NCI-H2171 treated with DMSO at 0.1 percent for 48 hours (cell line): ENCODE measurements around the gene CD151.
A peak's percentile ranks its signal among the peaks of the same experiment; 100 is the strongest.

ENCODE experiments used
- DNase-seq: peaks from one replicate; lab custom pipeline; 2025; lab: John Stamatoyannopoulos, UW

The CD151 gene

DNA sequence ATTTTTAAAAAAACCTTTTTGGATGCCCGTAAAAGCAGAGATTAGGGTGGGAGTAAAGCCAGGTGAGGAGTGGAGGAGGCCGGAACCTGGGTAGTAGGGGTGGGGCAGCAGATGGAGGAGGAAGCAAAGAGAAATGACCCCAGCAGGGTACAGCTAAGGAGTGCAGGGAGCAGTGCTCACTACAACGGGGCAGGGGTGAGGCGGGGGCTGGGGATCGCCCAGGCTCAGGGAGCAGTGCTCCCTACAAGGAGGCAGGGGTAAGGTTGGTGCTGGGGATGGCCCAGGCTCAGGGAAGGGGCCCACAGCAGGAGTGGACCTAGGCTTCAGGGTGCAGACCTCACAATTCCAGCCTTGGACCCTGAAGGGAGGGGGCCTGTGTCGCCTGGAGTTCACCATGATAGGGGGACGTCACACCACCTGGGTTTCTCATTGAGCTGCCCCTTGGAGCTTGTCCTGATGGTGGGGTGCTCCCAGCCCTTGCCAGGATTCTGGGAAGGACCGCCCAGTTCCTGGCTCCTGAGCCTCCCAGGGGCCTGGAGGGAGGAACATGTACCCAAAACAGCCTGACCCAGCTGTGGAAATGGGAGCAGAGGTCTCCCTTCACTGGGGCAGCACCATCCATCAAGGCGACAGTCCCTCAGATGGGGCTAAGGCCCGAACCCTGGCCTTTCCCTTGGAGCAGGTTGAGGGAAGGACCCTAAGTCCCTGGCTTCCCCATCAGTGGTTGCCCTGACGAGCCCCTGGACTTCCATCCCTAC, 16.9 kb upstream of the CD151 start:
- no peak for DNase-seq

DNA sequence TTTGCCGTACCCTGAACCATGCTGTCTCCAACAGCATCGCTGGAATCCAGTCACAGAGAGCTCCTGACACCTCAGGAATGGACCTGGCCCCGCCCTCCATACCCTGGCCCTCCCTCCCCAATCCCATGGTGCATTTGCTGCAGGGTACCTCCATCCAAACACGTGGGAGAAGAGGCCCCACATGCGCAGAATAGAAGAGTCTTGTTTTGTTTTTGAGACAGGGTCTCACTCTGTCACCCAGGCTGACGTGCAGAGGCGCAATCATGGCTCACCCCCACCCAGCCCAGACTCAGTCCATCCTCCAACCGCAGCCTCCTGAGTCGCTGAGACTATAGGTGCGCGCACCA, 16.3 kb upstream of the CD151 start:
- no peak for DNase-seq

DNA sequence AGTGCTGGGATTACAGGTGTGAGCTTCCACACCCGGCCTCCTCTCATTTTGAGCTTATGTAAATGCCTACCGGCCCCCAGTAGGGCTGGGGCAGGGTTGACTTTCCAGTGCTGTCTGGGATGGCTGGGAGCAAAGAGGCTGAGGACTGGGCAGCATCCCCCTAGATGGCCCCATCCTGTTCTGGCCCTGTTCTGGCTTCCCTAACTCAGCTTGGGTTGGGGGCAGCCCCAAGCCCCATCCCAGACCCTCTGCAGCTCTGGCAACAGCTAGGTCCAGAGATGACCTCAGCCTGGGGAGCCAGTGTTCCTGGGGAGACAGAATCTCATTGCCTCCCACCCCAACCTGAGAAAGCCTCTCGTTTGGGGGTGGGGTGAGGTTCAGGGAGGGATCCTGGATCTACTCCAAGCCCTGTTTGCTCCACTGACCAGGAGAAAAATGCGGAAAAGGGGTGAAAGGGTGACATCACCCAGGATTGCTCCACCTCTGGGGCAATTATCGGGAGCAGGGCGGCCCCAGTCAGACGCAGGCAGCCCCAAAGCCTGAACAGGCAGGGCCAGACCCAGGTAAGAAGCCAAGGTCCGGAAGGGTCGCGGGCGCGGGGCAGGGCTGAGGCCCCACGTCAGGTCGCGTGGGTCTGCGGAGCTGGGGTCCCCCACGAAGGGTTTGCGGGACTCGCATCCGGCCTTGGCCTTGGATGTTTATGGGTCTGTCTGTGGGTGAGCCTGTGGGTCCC, 14.2 kb upstream of the CD151 start, which contains the start of gene PNPLA2:
TSS of gene PNPLA2 (plus strand) at position 519 of the 733 bp plus-strand sequence. CDS start 805 bp downstream, outside the sequence.
- DNase-seq: no peak

DNA sequence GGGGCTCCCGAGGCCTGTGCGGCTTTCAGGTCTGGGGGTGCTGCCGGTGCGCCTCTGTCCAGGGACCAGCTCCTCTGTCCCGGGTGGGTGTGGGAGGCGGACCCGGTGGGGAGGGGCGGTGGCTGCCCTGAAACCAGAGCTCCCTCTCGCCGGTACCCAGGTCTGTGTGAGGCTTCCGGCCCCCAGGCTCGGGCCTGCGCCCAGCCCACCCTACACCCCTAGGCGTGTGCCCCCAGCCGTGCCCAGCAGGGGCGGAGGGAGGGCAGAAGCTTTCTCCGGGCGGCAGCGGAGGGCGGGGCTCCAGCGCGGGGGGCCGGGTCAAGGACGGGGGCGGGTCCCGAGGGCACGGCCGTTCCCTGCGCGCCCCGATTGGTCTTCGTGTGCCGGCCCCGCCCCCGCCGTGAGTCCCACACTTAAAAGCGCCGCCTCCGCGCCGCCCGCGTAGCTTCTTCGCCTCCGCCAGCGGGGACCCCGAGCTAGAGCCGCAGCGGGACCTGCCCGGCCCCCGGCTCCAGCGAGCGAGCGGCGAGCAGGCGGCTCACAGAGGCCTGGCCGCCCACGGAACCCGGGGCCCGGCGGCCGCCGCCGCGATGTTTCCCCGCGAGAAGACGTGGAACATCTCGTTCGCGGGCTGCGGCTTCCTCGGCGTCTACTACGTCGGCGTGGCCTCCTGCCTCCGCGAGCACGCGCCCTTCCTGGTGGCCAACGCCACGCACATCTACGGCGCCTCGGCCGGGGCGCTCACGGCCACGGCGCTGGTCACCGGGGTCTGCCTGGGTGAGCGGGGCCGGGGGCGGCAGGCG, 13.4 kb upstream of the CD151 start:
- DNase-seq: peak; percentile 67

DNA sequence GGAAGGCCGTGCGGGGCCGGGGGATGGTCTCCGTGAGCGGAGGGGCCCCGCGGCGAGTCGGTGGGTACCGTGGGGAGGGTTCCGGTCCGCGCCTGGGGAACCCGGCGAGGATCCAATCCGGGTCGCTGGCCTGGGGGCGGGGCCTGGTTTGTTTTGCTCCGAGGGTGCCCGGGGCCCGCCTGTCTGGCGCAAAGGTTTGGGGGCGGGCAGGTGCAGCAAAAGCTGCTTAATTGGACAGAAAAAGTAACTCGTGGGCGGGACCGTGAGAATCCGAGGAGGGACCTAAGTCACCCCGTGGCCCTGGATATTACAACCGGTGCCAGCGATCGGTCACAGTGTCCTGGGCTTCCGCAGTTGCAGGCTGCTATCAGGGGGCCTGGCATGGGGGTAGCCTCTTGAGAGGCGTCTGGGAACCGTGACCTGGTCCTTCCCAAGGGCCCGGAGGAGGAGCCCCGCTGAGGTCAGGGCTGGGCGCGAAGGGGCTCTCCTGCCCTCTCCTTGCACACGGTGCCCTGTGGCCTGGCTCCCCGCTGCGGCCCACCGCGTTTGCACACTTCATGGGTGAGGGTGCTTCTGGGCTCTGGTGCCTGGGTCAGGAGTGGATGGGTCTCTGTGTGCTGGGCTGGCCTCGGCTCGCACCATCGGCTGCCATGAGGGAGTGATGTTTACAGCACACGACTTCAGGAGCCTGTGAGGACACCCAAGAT, 12.7 kb upstream of the CD151 start:
- DNase-seq: peak; percentile 47

DNA sequence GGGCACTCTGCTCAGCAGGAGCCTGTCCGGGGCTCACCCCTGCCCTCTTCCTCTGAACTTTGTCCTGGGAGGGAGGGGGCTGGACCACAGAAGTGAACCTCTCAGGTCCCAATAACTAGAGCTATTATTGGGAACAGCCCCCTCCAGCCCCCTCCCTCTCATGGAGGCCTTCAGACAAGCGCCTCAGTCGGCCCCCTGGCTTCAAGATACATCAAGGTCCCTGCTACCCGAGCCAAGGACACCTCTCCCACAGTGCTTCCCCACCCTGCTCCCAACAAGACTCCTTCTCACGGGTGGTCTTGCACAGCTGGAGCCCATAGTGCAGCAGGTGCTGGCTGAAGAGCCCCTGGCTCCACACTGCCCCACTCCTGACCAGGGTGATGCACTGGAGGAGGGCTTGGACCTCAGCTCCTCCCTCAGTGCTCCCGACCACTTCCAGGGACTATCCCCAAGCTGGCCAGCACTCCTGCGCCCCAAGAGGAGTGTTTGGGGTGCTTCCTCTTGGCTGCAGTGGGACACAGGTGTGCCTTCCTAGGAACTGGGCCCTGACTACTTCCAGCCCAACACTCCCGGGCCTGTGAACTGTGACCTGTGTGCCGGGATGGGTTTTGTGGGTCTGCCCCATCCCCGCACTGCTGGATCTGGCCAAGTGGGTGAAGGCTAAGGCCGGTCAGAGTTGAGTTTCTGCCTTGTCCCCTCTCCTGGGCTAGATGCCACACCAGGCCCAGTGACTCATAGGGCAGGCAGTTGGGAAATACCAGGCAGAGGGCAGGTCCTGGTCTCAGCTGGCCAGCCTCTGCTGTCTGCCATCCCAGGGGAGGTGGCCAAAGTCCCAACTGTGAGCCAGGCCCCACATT, 11.9 kb upstream of the CD151 start:
- DNase-seq: no peak

DNA sequence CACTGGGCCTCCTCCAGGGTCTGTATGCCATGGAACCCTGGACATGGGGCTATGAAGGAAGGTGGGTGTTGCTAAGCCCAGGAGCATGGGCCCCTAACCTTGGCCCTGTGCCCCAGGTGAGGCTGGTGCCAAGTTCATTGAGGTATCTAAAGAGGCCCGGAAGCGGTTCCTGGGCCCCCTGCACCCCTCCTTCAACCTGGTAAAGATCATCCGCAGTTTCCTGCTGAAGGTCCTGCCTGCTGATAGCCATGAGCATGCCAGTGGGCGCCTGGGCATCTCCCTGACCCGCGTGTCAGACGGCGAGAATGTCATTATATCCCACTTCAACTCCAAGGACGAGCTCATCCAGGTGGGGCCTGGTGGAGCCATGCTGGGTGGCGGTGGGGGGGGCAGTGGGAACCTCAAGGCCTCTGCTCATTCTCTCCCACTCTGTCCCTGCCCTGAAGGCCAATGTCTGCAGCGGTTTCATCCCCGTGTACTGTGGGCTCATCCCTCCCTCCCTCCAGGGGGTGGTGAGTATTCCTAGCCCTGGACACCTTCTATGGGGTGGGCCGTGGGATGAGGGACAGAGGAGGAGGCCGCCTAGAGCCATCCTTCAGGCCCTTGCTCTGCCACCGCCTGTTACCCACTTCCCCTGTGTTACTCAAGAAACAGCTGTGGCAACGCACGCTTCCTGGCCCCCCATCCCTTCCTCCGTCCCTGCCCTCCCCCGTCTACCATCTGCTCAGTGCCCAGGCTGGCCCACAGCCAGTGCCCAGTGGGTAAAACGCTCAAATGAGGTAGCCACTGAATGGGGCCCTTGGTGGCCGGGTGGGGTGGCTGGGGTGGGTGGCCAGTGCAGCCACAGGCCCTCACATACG, 11.0 kb upstream of the CD151 start:
- DNase-seq: no peak

DNA sequence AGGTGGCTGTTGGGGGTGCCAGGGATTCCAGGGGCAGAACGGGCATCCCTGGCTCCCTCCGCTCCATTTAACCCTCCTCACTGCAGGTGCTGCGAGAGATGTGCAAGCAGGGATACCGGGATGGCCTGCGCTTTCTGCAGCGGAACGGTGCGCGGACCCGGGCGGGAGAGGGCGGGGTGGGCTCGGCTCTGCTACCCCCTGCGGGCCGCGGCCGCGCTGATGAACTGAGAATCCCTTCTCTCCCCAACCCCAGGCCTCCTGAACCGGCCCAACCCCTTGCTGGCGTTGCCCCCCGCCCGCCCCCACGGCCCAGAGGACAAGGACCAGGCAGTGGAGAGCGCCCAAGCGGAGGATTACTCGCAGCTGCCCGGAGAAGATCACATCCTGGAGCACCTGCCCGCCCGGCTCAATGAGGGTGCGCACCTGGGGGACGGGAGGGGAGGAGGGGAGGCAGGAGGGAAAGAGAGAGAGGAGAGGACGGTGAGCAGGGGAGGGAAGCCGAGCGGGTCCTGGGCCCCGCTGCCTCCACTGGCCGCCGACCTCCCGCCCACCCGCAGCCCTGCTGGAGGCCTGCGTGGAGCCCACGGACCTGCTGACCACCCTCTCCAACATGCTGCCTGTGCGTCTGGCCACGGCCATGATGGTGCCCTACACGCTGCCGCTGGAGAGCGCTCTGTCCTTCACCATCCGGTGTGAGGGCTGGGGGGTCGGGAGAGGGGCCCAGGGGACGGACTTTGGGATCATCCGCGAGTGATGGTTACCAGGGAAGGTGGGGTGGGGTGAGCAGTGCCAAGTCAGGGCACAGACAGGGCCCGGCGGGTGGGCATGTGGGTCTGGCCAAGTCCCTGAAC, 9.1 kb upstream of the CD151 start:
- no peak for DNase-seq

DNA sequence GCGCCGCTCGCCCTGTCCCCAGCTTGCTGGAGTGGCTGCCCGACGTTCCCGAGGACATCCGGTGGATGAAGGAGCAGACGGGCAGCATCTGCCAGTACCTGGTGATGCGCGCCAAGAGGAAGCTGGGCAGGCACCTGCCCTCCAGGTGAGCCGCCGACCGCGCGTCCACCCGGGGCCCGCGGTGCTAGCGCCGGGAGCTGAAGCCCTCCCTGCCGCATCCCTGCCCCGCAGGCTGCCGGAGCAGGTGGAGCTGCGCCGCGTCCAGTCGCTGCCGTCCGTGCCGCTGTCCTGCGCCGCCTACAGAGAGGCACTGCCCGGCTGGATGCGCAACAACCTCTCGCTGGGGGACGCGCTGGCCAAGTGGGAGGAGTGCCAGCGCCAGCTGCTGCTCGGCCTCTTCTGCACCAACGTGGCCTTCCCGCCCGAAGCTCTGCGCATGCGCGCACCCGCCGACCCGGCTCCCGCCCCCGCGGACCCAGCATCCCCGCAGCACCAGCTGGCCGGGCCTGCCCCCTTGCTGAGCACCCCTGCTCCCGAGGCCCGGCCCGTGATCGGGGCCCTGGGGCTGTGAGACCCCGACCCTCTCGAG, 8.4 kb upstream of the CD151 start:
- DNase-seq: no peak

DNA sequence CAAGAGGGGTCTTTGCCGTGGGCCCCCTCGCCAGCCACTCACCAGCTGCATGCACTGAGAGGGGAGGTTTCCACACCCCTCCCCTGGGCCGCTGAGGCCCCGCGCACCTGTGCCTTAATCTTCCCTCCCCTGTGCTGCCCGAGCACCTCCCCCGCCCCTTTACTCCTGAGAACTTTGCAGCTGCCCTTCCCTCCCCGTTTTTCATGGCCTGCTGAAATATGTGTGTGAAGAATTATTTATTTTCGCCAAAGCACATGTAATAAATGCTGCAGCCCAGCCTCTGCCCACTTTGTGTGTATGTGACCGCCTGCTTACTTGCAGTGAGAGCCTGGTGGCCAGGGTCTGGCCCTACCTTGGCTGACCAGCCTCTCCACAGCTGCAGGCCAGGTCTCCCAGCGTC, 7.8 kb upstream of the CD151 start:
- no peak for DNase-seq

DNA sequence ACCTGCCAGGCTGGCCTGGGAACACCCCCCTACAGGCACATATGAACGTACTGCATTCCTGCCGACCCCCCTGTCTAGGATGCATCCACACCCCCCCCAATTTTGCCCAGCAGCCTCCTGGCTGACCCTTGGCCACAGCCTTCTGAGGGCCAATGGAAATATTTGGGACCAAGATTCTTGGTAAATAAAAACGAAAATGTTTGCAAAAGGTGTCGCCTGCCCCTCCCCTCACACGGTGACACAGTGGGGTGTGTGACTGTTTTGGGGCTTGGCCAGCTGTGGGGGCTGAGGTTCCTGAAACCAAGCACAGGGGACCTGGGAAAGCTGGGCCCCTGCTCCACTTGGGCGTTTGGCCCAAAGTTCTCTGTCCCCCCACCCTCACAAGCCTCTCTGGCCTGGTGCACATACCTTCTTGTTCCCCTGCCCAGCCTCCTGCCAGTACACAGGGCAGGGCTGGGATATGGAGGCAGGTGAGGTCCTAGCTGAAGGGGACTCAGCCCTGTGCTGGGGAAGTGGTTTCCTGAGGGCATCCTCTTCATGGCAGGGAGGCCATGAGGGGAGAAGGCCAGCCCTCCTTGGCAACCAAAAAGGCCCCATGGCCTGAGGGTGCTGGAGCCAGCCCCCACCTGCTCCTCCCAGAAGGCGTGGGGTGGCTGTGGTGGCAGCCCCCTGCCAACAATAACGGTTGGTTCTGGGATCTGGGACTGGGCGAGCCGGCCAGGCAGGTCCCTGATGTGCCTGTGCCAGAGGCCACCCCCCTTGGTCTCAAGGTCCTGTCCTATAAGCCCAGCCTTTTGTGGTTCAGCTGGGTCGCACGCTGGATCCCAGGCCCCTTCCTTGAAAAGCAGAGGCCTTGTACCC, 7.2 kb upstream of the CD151 start:
- no peak for DNase-seq

DNA sequence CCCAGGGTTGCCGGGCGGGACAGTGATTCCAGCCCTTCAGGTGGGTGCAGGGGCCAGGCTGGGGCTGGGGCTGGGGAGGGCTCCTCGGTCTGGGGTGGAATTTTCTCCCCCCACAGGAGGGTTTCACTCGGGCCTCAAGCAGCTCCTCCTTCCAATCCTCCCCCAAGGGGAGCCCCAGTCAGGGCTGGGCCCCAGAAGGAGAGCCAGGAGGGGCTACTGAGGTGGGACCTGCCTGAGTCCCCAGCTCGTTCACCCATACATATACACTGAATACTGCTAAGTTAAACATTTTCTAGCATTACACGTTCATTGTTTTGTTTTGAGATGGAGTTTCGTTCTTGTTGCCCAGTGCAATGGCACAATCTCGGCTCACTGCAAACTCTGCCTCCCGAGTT, 6.5 kb upstream of the CD151 start:
- DNase-seq: no peak

DNA sequence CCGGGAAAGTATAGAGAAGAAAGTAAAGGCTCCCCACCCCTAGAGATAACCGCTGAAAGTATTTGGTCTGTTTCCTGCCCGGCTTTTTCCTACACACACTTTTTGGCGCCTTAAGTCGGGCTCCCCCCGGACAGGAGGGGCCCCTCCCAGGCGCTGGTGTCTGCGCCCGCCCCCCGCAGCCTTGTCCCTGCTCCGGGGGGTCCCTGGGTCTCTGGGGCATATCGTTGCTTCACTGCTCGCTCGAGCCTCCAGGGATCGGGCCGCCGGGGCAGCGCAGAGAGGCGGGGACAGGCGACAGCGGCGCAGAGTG, 6.0 kb upstream of the CD151 start:
- DNase-seq: no peak

DNA sequence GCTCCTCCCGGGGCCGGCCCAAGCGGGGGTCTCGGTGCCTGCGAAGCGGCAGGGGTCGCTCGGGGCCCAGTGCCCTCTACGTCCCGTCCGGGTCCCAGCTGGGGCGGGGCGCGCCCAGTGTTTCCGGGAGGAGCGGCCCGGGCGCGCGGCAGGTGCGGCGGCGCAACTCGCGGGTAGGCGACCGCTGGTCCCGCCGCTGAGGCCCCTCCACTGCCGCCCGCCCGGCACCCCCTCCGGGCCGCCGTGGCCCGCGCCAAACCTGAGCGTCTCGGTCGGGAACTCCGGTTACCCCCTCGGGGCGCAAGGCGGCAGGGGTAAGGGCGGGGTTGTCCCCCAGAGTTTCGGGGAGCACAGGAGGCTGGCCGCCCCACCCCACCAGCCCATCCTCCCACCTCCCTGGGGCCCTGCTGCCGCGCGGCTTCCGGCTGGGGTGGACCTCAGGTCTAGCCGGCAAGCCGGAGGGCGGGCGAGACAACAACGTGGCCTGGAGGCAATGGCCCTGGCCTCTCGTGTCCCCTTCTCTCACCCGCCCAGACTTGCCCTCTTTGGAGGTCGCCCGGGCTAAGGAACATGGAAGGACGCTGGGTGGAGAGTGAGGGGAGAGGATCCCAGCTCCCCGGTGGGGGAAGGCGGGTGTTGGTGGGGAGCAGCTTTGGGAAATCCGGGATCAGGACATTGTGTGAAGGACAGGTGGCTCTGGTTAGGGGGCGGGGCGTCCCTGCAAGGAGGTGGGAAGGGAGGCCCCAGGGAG, 5.4 kb upstream of the CD151 start:
- peak; percentile 11 for DNase-seq

DNA sequence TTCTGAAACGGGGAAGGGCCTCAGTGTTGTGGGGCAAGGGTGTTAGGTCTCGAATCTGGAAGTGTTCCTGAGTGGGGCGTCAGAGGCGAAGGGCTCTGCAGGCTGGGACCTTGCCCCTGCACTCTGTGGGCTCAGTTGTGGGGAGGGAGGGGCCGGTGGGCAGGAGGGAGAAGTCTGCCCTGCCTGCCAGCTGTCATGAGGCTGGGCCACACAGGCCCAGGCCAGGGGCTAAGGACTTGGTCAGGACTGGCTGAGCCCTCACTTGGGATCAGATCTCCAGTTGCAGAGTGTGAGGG, 4.9 kb upstream of the CD151 start, which contains the start of gene CRACR2B:
TSS of gene CRACR2B (plus strand) at position 23 of the 296 bp plus-strand sequence. CDS start 689 bp downstream, outside the sequence.
- no peak for DNase-seq

DNA sequence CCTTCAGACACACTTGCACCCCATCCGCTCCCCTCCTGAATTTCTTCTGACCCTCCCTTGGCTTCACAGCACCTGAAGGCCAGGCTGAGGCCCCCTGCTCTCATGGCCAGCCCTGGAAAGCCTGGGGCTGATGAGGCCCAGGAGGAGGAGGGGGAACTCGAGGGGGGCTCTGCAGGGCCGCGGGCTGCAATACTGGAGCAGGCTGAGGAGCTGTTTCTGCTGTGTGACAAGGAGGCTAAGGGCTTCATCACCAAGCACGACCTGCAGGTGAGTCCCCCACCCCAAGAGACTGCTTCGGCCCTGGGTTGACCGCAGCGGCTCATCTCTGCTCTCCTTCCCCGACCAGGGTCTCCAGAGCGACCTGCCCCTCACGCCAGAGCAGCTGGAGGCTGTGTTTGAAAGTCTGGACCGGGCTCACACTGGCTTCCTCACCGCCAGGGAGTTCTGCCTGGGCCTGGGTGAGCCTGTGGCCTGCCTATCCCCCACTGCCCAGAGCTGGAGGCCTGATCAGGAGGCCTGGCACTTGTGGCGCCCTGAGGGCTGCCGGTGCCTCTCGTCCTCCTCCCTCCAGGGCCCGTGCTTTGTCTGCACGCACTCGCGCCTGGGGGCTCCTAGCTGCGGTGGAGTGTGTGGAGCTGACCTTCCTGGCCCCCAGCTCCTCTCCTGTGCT, 4.1 kb upstream of the CD151 start:
- DNase-seq: no peak
